ENCODE data around the gene THOC1.
"Not testable (repeated sequence)": the region's sequence is repeated elsewhere in the genome, so short reads cannot be mapped to it uniquely, and the experiment has no call there.

Gene THOC1

GRCh38 chr18:295756-296490, 28.1 kb upstream of the THOC1 start:
- no peak for DNase-seq (ENCODE audit: low read depth)
- TF ChIP-seq, protein P1, sequence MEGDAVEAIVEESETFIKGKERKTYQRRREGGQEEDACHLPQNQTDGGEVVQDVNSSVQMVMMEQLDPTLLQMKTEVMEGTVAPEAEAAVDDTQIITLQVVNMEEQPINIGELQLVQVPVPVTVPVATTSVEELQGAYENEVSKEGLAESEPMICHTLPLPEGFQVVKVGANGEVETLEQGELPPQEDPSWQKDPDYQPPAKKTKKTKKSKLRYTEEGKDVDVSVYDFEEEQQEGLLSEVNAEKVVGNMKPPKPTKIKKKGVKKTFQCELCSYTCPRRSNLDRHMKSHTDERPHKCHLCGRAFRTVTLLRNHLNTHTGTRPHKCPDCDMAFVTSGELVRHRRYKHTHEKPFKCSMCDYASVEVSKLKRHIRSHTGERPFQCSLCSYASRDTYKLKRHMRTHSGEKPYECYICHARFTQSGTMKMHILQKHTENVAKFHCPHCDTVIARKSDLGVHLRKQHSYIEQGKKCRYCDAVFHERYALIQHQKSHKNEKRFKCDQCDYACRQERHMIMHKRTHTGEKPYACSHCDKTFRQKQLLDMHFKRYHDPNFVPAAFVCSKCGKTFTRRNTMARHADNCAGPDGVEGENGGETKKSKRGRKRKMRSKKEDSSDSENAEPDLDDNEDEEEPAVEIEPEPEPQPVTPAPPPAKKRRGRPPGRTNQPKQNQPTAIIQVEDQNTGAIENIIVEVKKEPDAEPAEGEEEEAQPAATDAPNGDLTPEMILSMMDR (IDR thresholded peaks at IDR 0.05; ENCODE audit: insufficient read depth, low read depth, low read length, missing control alignments) = no peak
- no peak overlapping the region for H3K4me3 ChIP-seq (ENCODE audit: low read depth, low read length)

DNA sequence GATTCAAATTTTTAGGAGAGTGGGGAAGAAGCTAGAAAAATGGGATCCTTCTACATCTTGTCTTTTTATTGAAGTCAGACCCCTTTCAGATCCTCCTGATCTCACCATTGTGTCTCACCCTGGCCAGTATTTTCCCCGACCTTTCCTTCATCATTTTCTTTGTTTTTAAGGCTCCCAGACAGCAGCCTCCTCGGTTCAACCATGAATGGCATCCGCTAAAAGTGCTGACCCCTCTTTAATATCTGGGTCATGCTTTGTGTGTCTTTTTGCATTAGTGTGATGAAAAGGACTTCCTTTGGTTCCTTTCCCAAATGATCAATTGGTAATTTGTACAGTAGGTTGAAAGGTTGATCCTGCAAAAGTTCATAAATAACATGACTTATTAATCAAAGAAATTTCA, 26.7 kb upstream of the THOC1 start:
- no peak for DNase-seq (ENCODE audit: low read depth)
- no peak overlapping the region for H3K4me3 ChIP-seq (ENCODE audit: low read depth, low read length)
- TF ChIP-seq, protein P1 (IDR thresholded peaks at IDR 0.05; ENCODE audit: insufficient read depth, low read depth, low read length, missing control alignments) = no peak

- no peak for DNase-seq (ENCODE audit: low read depth)
- TF ChIP-seq, protein P1 (IDR thresholded peaks at IDR 0.05; ENCODE audit: insufficient read depth, low read depth, low read length, missing control alignments) = no peak
Measured at GRCh38 chr18:293536-293935, 25.7 kb upstream of the THOC1 start.

GRCh38 chr18:292271-292670, 24.4 kb upstream of the THOC1 start:
- DNase-seq (ENCODE audit: low read depth) = no peak
- no peak overlapping the region for H3K4me3 ChIP-seq (ENCODE audit: low read depth, low read length)
- TF ChIP-seq, protein P1 (IDR thresholded peaks at IDR 0.05; ENCODE audit: insufficient read depth, low read depth, low read length, missing control alignments) = no peak

More at GRCh38 chr18:293536-293935, 25.7 kb upstream of the THOC1 start:
- H3K4me3 ChIP-seq (ENCODE audit: low read depth, low read length) = no peak overlapping the region

GRCh38 chr18:289970-290369, 22.1 kb upstream of the THOC1 start:
- H3K4me3 ChIP-seq (ENCODE audit: low read depth, low read length); DNase-seq (ENCODE audit: low read depth): not testable (repeated sequence)

DNA sequence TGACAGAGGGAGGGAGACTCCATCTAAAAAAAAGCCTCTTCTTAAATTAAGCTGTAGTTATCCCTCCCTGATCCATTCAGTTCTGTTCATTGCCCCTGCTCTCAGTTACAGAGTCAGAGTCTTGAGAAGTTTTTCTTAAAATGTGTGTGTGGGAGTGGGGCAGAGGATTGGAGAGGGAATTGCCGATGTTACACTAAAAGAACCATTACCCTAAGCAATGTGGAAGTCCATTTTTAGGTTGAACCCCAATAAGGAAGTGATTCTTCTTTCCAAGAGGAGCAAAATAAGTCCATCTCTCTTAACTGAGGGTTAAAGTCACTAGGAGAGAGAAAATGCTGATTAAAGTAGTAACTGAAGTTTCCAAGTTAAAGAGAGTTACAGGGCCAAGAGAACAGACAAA, 21.2 kb upstream of the THOC1 start:
- no peak for DNase-seq (ENCODE audit: low read depth)
- TF ChIP-seq, protein P1 (IDR thresholded peaks at IDR 0.05; ENCODE audit: insufficient read depth, low read depth, low read length, missing control alignments) = no peak
- H3K4me3 ChIP-seq (ENCODE audit: low read depth, low read length) = no peak overlapping the region

DNA sequence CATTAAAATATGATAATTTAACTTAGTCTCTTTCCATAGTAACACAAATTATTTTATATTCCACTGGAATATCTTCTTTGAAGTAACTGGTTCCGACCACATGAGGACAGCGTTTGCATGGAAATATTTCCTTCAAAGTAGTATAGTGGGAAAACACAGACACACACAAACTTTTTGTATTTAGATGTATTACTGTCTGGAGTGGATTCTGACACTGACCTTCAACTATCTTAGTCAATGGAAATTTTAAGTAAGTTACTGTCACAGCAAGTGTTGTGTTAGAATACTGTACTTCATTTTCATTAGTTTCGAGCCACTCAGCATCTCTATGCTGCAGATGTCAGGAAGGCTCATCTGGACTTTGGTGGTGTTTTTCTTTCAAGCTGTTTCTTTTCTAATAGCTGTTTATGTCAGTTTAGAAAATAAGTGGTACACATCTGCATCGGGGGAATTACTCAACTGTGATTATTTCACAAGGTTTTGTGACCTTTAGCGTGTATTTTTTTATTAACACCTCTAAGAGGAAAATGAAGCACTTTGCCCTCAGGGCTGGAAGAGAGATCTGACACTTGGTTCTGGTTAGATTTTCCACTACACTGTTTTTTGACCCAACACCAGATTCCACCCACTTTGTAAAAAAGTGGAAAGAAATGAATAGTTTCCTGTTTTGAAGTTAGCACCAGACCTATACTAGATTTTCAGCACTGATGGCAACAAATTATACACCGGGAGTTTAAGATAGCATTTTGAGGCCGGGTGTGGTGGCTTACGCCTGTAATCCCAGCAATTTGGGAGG, 18.9 kb upstream of the THOC1 start:
- TF ChIP-seq, protein P1 (IDR thresholded peaks at IDR 0.05; ENCODE audit: insufficient read depth, low read depth, low read length, missing control alignments) = no peak
- DNase-seq (ENCODE audit: low read depth) = no peak
- H3K4me3 ChIP-seq (ENCODE audit: low read depth, low read length) = no peak overlapping the region

Data from GM12865 (cell line).